ENCODE results near the gene HDGFL2.

Gene HDGFL2

GRCh38 chr19:4472174-4472974, at the start of gene HDGFL2:
Gene HDGFL2, plus strand, starts transcription at chr19:4472297. Its CDS starts 54 bp downstream, at chr19:4472351.
- no peak for DNase-seq (ENCODE audit: low spot score)

GRCh38 chr19:4423416-4424126, 48.5 kb upstream of the HDGFL2 start:
- no peak for DNase-seq (ENCODE audit: low spot score)

GRCh38 chr19:4425537-4425936, 46.6 kb upstream of the HDGFL2 start:
- DNase-seq (ENCODE audit: low spot score) = no peak

- no peak for DNase-seq (ENCODE audit: low spot score)
Measured at GRCh38 chr19:4428326-4428975, 43.6 kb upstream of the HDGFL2 start.

GRCh38 chr19:4429256-4429655, 42.8 kb upstream of the HDGFL2 start:
- no peak for DNase-seq (ENCODE audit: low spot score)

- no peak for DNase-seq (ENCODE audit: low spot score)
Measured at GRCh38 chr19:4429771-4430171, 42.3 kb upstream of the HDGFL2 start.

GRCh38 chr19:4430760-4431159, 41.3 kb upstream of the HDGFL2 start:
- DNase-seq (ENCODE audit: low spot score) = no peak

- DNase-seq (ENCODE audit: low spot score) = no peak
Measured at GRCh38 chr19:4431296-4431695, 40.8 kb upstream of the HDGFL2 start.

- no peak for DNase-seq (ENCODE audit: low spot score)
Measured at GRCh38 chr19:4431808-4432674, 40.1 kb upstream of the HDGFL2 start.

- DNase-seq (ENCODE audit: low spot score) = no peak
Measured at GRCh38 chr19:4432918-4433506, 39.1 kb upstream of the HDGFL2 start.

- no peak for DNase-seq (ENCODE audit: low spot score)
Measured at GRCh38 chr19:4434391-4434790, 37.7 kb upstream of the HDGFL2 start.

GRCh38 chr19:4436231-4436630, 35.9 kb upstream of the HDGFL2 start:
- DNase-seq (ENCODE audit: low spot score) = no peak

GRCh38 chr19:4437103-4437502, 35.0 kb upstream of the HDGFL2 start:
- no peak for DNase-seq (ENCODE audit: low spot score)

GRCh38 chr19:4439243-4439642, 32.9 kb upstream of the HDGFL2 start:
- DNase-seq (ENCODE audit: low spot score) = no peak

- DNase-seq (ENCODE audit: low spot score) = no peak
Measured at GRCh38 chr19:4441994-4442818, 29.9 kb upstream of the HDGFL2 start.

GRCh38 chr19:4442819-4443146, 29.3 kb upstream of the HDGFL2 start:
- no peak for DNase-seq (ENCODE audit: low spot score)

GRCh38 chr19:4443188-4443587, 28.9 kb upstream of the HDGFL2 start:
- no peak for DNase-seq (ENCODE audit: low spot score)

- DNase-seq (ENCODE audit: low spot score) = no peak
Measured at GRCh38 chr19:4443966-4444764, 27.9 kb upstream of the HDGFL2 start.

- no peak for DNase-seq (ENCODE audit: low spot score)
Measured at GRCh38 chr19:4444765-4445741, 27.0 kb upstream of the HDGFL2 start.

Measured in CD4-positive, alpha-beta T cell treated with Interleukin-6 at 100 ng/mL for 8 hours (primary cell).